ENCODE measurements around the gene CSTB.
A peak's percentile ranks its signal among the peaks of the same experiment; 100 is the strongest.

CSTB gene

DNA sequence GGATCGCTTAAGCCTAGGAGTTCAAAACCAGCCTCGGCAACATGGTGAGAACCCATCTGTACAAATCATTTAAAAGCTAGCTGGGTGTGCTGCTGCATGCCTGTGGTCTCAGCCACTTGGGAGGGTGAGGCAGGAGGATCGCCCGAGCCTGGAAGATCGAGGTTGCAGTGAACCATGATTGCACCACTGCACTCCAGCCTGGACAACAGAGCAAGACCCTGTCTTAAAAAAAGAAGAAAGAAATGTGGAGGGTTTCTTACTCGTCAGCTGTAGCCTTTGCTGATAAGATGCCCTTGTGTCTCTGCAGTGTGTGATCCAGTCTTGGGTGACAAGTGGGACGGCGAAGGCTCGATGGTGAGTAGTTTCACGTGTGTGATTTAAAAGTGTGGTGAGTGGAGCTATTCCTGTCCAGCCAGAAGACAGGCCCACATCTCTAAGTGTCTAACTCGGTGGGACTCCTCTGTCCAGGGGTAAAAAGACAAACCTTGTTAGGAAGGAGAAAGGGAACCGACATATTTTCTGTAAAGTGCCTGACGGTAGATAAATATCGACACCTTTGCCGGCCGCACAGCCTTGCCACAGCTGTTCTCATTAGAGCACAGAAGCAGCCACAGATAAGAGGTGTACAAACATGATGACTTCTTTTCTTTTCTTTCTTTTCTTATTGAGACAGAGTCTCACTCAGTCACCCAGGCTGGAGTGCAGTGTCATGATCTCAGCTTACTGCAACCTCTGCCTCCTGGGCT, 30.2 kb downstream of the CSTB start:
- DNase-seq = no peak

DNA sequence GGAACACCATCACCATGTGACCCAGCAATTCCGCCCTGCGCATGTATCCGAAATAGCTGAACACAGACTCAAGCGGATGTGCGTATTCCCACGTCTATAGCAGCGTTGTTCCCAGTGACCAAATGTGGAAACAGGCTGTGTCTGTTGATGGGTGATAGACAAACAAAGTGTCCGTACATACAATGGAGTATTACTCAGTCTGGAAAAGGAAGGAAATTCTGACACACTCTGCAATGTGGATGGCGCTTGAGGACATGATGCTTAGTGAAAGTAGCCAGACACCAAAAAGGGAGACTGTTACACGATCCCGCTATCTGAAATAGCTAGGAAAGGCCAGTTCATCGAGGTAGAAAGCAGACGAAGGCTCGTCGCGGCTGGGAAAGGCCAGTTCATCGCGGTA, 31.4 kb downstream of the CSTB start:
- no peak for DNase-seq

DNA sequence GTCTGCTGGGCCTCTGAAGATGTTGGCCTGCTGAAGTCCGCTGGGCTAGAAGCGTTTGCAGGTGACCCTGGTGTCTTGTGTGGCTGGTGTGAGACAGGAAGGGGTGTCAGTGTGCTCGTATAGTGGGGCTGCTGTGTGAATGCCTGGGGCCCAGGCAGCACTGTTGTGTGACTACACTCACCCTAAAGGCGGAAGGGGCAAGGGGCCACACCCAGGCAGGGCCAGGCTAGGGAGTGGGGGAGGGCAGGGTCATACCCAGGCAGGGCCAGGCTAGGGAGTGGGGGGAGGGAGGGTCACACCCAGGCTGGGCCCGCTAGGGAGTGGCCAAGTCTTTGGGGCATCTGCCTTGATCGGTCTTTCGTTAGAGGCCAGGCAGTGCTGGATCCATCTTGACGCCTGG, 32.2 kb downstream of the CSTB start:
- DNase-seq = no peak

DNA sequence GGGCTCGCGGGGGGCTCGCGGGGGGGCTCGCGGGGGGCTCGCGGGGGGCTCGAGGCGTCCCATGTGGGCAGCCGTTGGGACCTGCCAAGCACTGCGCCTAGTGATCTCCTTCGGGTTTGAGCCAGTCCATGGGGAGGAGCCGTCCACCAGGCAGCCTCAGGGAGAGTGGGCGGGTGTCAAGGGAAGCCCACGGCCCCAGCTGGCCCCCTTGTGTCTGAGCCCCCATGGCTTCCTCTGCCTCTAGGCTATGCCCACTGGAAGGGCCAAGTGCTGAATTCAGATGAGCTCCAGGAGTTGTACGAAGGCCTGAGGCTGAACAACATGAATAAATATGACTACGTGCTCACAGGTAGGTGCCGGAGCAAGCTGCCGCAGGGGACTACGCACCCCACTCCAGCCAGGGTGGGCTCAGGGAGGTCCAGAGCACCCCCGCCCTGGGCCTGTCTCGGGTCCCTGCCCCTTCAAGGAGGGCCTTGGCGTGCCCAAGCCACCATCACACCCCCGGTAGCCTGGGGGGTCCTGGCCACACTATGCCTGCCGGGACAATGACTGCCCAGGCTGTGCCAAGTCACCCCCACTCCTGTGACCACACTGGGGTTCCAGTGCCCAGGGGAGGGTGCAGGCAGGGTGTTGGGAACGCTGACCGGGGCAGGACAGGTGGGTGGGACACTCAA, 34.5 kb downstream of the CSTB start:
- DNase-seq = no peak

DNA sequence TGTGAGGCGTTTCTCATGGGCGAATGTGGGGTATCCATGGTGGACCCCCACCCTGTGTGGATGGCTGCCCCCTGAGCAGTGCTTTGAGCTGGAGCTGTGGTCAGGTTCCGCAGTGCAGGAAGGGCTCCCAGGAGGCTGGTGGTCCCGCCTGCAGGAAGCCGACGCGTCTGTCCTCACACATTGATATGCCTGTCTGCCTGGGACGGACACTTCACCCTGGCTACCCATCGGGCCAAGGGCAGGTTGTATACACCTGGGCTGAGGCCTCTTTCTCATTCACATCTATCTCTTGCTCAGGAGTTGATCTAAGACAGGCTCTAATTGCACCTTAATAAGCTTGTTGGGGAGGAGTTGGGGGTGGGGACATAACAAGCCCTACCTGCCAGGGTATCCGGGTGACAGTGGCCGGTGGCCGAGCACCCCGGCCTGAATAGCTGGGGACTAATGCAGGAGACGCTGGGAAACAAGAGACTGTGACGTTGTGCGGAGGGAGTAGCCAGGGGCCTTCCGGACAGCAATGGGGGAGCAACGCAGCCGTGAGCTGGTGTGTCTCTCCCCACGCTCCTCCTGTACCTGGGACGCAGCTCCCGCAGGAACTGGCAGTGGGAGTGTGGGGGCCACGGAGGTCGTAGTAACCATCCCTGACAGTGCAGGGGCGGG, 35.5 kb downstream of the CSTB start:
- DNase-seq = peak; percentile 20

DNA sequence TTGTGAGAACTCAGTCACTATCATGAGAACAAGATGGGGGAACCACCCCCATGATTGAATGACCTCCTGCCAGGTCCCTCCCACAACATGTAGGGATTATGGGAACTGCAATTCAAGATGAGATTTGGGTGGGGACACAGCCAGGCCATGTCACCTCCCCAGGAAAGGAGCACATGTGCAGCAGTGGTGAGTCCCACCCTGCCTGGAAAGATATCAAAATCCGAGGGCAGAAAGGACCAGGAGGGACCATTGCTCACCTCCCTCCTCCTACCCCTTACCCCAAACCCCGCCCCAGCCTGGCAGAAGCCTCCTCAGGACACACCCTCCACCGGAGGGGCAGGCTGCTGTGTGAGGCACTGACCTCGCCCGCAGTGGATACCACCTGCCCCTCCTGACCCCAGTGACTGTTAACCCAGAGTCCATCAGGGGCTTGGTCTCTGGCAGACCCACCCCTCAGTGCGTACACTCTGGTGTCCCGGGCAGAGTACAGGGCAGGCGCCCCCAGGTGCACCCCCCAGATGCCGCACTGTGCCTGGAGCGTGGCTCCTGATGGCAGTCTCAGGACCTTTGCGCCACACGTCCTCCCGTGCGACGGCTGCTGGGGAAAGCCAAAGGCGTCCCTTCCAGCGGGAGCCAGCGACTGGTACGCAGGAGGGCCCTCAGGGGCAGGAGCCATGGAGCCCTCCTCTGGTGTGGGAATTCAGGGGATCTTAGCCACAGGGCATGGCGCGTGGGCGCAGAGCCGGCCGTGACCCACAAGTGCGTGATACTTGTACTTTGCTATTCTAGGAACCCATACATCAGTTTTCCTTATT, 36.3 kb downstream of the CSTB start:
- DNase-seq = no peak

DNA sequence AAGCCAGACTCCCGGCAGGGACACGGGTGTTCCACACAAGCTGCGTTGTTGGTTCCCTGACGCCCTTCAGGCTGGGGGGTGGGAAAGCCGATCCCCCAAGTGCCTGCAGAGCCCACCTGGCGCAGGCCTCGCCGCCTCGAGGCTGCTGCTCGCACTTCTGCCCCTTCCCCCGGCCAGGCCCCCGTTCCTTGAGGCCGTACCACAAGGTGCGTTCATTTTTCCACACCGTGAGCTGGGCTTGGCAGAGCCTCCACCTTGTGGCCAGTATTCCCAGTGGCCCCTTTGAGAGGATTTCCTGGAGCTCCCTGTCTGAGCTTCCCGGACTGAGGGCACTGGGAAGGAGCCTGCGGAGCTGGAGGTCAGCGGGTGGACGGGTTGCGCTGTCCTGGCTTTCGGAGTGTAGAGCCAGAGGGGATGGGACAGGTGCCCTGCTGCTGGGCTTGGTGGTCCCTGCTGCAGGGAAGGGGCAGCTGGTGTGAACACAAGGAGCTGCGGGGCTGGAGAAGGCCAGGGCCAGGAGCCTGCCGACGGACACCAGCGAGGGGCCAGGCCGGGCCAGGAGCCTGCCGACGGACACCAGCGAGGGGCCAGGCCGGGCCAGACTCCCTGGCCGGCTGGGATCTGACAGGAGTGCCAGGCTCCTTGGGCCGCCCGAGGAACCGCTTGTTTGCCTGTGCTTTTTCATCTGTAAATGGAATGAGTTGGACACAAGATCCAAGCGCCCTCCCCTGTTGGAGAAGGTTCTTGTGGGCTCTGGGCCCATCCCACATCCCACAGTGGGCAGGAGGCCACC, 38.8 kb downstream of the CSTB start:
- no peak for DNase-seq

DNA sequence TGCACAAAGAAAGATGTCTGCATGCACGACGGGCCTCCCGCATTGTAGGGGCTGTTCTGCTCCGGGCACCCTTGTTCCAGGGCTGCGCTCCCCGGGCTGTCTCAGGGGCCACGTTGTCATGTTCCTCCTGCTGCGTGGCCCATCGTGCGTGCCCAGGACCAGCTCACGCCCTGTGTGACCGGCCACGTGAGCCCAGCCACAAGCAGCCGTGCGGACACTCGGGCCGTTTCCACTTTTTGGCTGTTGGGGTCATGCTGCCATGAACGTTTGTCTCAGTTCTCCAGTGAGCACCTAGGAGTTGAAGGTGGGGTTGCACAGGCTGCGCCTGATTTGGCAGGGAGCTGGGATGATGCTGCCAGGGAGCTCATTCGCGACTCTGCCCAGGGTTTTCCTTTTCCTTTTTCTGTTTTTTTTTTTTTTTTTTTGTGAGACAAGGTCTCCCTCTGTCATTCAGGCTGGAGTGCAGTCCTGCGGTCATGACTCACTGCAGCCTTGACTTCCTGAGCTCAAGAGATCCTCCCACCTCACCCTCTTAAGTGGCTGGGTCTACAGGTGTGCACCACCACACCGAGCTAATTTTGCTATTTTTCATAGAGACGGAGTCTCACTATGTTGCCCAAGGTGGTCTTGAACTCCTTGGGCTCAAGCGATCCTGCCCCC, 39.8 kb downstream of the CSTB start:
- DNase-seq = no peak

DNA sequence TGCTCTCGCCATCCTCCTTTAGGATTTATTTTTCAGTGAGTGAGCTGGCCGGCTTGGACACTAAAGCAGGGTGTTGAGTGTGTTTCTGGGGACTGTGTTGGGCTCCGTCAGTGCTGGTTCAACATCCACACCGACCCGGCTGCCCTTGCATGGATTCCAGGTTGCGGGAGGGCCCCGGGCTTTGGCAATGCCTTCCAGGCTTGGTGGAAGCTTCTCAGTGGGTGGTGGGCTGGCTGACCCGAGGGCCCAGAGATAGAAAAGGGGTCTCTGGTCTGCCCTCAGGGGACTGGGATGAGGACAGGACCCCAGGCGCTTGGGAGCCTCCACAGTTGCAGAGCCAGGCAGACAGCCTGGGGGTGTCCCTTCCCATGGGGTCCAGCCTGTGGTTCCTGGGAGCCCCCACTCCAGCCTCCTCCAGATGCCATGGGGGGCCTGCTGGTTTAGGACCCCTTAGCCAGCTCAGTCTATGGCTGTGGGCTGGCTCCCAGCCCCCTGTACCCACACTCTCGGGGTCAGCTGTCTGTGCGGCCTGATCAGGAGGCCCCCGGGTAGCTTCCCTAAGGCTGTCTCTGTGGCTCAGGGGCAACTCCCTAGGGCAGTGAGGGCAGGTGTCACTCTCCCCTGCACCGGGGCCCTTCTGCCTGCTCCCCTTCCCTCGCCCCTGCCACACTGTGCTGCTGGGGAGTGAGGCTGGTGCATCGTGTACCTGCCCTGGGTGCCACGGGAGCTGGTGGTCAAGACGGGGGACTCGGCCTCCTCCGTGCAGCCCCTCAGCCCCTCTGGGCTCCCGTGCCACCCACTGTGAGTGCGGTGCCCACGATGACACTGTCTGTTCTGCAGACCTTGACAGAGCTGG, 40.6 kb downstream of the CSTB start:
- DNase-seq = no peak

DNA sequence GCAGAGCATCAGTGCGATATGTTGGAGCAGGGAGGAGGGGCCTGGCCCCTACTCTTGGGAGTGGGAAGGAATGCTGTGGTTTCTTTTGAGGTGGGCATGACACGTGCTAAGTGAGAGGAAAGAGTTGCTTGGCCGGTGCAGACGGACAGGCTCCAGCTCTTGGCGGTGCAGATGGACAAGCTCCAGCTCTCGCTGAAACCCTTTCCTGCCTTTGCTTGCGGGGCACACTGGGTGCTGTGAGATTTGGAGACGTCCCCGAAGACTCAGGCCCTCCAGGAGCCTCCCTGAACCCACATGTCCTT, 41.2 kb downstream of the CSTB start:
- DNase-seq = no peak

DNA sequence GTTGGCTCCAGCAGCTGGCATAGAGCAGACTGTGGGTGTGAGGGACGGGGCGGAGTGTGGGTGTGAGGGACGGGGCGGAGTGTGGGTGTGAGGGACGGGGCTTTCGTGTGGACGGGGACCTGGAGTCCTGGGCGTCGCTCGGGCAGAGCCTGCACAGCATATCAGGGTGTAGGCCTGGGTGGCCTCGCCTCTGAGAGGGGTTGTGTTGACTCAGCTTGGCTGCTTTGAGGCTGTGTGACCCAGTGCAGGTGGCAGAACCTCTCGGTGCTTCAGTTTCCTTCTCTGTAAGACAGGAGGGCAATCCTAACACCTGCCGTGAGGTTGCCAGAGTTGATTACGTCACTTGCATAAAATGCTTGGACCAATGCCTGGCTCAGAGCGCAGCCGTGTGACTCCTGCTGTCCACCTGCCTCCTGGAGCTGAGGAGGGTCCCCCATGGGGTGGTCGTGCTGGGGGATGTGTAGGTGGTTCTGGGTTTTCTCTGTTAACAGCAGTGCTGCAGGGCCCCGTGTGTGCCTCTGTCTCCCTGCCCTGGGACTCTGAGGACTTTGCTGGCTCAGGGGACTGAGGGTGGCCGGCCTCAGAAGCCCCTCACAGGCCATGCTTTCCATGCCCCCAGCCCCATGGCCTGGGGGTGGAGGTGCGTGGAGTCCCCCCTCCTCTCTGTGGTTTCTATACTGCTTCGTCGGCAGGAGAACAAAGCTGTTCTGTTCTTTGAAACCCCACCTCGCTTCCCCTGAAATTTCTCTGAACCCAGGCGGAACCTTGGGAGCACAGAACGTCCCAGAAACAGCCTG, 41.8 kb downstream of the CSTB start:
- DNase-seq = peak; percentile 27

DNA sequence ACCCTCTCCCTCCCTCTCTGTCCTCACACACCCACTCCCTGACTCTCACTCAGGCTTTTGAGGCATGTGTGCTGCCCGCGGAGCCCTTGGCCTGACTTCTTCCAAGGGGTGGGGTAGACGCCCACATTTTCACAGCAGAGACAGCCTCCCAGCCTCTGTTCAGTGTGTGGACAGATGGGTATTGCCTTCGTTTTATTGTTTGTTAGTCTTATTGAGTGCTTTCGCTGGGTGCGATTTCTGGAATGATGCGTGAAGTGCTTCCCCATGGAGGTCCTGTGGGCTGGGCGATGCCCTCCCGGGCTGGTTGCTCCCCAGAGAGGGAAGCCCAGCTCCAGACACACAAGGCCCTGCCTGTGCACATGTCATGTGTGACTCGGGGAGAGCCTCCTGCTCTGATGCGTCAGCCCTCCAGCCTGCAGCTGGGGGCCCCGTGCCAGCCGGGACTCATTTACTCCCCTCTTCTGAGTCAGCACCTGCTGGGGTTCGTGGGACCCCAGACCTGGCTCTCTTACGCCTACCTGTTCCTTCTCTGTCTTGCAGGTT, 42.5 kb downstream of the CSTB start:
- peak; percentile 48 for DNase-seq

DNA sequence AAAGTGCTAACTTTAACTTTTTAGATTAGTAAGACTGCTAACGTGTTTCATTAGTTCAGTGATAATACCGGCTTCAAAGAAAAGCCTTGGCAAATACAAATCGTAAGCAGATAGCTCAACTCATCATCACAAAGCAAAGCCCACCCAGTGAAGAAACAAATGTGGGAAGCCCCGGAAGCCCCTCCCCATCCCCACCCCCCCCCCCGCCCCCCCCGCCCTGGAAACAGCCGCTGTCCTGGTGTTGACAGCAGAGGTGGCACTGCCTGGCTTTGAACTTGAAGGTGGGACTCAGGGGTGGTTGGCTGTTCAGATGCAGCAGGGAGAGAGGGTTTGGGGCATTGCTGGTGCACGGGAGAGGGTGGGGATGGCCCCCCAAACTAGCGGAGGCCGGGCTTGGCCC, 43.0 kb downstream of the CSTB start:
- DNase-seq = no peak

DNA sequence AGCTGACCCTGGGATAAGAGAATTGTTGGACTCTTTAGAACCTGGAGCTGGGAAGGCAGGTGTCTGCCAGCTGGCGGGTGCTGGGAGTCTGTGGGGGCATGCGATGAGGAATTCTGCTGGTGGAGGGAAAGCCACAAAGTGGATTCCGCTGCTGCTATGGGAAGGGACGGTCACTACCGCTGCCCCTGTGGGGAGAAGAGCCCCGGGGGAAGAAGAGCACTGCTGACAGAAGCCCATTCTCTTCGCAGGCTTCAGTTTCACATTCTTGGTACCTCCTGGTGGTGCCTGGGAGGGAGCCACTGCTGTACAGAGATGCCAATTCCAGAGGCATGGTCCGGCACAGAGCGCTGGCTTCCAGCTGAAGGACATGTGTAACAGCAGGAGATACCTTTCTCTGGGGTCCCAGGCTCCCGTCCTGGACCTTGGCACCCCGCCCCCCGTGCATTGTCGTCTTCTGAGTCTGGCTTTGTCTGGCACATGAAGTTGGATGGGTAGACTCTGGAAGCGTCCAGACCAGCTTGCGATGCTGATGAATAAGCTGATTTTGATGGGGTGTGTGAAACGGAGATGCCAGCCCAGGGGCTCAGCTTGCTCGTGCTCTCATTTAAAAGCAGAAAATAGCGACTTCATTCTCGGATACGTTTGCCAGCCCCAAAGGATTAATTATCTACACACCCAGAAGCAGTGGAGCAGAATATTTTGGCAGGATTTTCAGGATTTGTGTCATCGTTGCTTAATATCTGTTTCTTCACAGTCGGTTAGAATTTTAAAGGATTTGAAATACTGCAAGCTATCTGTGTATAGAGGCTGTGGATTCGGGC, 44.0 kb downstream of the CSTB start:
- peak; percentile 73 for DNase-seq

DNA sequence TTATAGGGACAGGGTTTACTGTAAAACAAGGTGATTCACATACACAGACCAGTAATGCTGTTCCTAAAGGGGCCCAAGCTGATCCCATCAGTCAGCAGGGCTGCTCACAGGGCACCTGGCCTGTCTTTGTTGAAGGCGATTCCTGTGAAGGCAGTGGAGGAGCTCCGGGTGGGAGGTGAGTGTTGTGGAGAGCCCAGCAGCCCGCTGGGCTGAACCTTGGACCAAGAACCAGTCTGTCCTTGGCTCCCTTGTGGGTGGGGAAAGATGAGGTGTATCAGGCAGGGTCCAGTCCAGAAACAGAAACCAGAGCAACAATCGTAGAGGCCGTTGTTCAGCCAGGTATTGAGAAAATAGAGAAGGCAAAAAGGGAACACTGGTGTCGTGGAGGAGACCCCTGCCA, 44.6 kb downstream of the CSTB start:
- no peak for DNase-seq

DNA sequence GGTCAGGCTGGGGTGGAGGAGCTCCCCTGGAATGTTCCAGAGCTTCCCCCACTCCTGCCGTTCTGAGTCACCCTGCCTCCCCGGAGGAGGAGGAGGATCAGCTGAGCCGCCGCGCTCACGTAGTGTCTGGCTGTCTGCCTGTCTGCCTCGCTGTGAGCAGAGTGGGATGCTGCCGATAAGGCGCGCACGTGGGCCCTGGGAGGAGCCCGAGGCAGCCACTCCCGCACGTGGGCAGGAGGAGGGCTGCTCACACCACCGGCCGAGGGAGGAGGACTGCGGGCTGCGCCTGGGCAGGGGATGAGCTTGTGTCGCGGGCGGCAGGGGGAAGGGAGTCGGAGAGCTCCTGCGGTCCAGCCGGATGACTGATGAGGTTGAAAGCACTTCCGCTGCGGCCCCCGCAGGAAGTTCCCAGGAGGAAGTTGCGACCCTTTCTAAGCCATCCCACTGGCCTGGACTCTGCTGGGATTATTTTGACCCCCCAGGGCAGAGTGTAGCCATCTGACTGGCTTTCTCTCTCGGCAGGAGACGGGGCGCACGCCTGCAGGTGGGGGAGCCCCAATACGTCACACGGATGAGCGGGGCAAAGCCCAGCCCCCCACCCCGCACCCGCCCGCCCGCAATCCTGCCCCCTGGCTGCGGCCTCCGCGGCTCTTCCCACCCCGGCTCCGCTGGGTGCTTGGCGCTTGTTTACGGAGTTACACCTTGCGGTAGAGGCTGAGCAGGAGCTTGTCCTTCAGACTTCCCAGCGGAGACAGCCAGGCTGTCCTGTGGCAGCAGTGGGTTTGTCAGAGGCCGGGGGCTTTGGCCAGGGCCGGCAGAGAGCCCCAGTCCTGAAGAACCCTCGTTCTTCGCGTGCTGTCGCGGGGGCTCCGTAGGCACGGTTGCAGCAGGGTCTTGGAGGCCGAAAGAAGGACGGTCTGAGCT, 47.4 kb downstream of the CSTB start:
- peak; percentile 88 for DNase-seq

DNA sequence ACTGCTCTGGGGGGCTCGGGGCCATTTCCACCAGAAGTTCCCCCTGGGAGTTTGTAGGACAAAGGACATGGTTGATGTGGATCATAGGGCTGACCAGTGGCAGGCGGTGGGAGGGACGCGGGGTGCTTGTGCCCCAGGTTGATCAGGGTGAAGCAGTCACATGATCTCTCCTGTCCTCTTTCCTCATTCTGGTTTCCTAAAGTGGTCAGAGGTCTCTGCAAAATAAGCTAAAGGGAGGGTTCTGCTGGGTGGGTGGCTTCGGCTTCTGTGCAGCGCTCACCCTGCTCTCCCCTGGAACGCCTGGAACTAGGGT, 48.0 kb downstream of the CSTB start:
- no peak for DNase-seq

DNA sequence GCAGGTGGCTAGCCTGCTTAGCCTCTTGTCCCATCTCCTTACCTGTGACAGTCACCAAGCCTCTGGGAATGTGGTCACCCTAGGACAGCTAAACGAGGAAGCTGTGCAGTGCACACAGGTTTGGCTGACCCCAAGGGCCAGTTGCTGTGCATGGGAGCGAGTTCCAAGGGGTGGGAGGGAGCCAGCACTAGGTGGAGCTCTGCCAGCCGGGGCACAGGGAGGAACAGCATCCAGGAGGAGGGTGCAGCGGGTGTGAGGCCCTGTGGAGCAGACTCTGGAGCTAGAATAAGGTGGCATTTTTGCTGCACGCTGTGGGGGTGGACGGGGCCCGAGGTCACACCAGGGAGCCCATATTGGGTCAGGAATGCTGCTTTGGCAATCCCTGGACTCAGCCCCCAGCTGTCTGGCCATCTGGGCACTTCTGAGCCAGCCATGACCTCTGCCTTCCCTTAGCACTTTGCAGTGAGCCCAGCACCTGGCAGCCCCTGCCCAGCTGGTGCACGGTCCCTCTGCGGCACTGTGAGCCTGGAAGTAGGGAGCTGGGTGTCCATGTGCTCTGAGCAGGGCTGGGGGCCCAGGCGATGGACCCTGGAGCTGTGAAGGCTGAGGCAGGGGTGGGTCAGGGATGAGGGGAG, 48.5 kb downstream of the CSTB start:
- DNase-seq = peak; percentile 20

Measured in NCI-H2171 treated with DMSO at 0.1 percent for 48 hours (cell line).